Measurements from ENCODE around the gene MSLN.
"Not testable (repeated sequence)": the region's sequence is repeated elsewhere in the genome, so short reads cannot be mapped to it uniquely, and the experiment has no call there.

Gene MSLN

DNA sequence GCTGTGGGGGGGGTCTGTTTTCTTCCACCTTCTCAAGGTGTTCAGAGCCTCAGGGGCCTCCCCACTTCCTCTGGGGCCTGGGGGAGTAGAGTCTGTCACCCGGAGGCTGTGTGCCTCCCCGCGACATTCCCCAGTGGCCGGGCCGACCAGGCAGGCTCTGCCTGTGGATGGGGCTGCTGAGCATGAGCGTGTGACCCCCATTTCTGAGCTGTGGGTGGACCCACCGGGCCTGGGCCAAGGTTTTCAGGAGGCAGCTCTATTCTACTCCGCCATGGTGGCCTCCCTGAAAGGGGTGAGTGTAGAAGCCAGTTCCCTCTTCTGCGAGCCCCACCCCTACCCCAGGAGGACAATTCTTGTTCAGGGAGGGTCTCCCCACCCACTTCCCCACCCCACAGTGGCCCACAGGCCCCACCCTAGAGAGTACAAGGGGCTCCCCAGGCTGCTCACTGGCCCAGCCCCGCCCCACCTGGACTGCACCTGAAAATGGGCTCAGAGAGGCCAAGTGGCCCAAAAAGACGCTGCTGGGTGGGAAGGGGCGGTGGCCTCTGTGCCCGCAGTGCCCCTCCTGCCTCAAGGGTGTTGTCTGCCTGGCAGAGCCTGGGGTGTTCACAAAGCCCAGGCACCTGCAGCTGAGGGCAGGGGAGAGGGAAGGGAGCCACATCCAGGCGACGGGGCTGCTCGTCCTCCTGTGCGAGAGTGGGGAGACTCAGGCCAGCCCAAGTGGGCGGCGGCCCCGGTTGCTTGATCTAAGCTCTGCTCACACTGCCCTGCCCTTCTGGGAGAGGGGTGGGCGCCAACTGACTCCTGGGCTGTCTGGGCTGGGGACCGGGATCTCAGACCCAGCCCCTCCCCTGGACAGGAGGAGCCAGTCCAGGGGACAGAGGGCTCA is 1.3 kb downstream of the MSLN start:
- no peak for DNase-seq

DNA sequence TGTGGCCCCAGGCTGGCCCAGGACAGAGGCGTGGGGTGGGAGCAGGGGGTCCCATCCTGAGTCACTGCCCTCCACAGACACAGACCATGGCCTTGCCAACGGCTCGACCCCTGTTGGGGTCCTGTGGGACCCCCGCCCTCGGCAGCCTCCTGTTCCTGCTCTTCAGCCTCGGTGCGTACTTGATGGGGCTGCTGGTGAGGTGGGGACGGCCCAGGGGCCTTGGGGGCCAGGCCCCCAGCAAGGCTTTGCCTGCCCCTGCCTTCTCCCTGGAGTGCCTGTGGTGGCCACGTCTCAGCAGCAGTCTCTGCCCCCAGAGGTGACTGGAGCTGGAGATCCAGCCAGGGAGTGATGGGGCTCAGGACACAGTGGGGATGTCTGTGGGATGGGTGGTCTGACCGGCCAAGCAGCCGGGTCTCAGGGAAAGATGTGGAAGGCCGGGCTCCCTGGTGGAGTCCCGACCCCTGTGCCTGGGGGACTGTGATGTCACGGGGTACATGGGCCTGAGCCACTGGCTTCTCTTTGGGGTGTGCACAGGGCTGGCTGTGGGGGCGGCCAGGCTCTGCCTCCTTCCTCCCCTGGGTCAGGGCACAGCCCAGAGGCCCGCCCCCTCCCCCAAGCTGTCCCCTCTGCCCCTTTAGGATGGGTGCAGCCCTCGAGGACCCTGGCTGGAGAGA is 2.2 kb downstream of the MSLN start:
- DNase-seq, result no peak

DNA sequence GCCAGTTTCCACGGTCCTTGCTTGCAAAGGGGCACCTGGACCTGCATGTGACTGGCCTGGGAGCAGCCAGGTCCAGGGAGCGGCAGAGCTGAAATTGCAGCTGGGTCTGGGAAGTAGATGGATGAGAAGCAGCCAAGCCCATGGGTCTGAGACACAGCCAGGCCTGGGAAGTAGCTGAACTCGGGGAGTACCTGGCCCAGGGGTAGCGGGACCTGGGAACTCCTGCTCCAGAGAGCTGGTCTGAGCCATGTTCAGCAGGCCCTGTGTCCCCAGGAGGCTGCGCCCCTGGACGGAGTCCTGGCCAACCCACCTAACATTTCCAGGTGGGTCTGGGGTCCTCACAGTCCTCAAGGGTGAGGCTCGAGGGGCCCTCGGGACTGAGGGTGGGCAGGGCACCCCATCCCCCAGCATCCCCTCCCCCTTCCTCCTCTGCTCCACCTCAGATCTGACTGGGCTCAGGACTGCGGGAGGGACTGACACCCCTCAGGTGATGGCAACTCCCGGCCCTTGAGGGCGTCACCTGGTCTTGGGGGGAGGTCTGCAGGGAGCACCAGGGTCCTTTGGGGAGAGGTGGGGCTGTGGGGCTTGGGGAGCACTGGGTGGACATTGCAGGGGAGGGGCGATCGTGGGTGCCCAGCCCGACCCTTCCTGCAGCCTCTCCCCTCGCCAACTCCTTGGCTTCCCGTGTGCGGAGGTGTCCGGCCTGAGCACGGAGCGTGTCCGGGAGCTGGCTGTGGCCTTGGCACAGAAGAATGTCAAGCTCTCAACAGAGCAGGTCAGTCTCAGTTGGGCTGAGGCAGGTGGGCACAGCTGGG is 3.0 kb downstream of the MSLN start:
- no peak for DNase-seq

DNA sequence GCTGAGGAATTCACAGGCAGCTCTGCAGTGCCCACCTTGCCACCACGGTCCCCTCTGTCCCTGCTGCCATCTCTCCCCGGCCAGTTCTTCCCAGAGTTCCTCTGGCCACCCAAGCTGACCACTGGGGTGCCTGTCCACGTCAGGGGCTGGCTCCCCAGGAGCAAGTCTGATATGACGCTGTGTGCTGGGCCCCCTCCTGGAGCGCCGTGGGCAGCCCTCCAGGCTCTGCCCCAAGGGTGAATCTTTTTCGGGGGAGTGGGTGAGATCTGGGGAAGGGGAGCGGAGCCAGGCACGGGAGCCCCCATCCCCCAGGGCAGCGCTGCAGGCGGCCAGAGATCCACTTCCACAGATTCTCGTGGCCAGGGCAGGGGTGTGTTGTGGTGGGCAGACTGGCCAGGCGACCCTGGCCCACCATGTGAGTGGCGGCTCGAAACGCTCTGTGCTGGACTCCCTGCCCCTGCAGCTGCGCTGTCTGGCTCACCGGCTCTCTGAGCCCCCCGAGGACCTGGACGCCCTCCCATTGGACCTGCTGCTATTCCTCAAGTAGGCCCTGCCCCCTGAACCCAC is 3.7 kb downstream of the MSLN start:
- DNase-seq, result no peak

DNA sequence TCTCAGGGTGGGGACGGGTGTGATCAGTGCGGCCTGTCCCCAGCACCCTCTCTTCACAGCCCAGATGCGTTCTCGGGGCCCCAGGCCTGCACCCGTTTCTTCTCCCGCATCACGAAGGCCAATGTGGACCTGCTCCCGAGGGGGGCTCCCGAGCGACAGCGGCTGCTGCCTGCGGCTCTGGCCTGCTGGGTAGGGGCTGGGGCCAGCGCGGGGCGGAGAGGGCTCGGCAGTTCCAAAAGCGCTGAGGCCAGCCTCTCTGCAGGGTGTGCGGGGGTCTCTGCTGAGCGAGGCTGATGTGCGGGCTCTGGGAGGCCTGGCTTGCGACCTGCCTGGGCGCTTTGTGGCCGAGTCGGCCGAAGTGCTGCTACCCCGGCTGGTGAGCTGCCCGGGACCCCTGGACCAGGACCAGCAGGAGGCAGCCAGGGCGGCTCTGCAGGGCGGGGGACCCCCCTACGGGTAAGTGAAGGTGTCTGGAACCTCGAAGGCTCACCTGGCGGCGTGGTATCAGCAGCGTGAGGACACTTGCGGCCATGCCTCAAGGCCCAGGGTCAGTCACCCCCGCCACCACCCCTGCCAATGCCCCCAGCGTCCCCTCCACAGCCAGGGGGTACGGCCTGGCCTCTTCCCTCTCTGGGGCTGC is 4.4 kb downstream of the MSLN start:
- no peak for DNase-seq

DNA sequence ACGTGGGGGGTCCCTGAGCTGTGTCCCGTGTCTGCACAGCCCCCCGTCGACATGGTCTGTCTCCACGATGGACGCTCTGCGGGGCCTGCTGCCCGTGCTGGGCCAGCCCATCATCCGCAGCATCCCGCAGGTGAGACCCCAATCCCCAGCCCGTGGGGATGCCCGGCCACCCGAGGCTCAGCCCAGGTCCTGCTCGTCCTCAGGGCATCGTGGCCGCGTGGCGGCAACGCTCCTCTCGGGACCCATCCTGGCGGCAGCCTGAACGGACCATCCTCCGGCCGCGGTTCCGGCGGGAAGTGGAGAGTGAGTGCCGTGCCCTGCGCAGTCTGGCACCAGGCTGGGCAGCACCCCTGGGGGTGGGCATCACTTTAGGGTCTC is 4.9 kb downstream of the MSLN start:
- DNase-seq, result no peak

DNA sequence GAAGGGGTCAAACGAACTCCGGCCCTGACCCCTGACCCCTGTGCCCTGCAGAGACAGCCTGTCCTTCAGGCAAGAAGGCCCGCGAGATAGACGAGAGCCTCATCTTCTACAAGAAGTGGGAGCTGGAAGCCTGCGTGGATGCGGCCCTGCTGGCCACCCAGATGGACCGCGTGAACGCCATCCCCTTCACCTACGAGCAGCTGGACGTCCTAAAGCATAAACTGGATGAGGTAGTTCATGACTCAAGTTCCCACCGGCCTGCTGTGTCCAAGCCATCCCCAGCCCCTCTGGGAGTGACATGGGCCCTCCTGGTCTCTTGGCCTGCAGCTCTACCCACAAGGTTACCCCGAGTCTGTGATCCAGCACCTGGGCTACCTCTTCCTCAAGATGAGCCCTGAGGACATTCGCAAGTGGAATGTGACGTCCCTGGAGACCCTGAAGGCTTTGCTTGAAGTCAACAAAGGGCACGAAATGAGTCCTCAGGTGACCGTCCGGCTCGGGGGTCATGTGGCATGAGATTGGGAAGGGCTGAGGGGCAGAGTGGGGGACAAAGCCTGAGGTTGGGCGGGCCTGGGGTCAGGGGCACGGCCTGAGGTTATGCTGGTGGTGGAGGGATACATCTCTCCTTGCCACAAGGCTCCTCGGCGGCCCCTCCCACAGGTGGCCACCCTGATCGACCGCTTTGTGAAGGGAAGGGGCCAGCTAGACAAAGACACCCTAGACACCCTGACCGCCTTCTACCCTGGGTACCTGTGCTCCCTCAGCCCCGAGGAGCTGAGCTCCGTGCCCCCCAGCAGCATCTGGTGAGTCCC is 5.7 kb downstream of the MSLN start:
- DNase-seq, result no peak

DNA sequence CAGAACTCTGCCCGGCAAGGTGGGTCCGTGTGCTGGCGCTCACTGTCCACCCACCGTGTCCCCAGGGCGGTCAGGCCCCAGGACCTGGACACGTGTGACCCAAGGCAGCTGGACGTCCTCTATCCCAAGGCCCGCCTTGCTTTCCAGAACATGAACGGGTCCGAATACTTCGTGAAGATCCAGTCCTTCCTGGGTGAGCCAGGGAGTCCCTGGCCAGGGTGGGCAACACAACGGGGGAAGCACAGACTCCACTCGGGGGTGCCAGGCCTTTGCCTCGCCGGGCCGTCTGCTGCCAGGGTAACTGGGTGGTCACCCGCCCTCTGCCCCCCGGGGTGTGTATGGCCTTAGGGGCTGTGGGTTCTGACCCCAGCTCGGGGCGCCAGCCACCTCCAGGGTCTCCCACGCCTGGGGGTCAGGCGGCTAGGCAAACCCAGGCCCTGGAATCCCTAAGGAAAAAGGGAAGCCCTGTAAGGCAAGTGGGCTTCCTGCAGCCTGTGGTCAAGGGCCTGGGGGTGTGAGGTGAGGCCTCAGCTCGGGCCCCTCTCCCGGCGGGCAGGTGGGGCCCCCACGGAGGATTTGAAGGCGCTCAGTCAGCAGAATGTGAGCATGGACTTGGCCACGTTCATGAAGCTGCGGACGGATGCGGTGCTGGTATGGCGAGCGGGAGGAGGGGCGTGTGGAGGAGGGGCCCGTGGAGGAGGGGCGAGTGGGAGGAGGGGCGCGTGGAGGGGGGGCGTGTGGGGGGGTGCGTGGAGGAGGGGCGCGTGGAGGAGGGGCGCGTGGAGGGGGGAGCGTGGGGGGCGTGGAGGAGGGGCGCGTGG is 6.5 kb downstream of the MSLN start:
- no peak for DNase-seq

DNA sequence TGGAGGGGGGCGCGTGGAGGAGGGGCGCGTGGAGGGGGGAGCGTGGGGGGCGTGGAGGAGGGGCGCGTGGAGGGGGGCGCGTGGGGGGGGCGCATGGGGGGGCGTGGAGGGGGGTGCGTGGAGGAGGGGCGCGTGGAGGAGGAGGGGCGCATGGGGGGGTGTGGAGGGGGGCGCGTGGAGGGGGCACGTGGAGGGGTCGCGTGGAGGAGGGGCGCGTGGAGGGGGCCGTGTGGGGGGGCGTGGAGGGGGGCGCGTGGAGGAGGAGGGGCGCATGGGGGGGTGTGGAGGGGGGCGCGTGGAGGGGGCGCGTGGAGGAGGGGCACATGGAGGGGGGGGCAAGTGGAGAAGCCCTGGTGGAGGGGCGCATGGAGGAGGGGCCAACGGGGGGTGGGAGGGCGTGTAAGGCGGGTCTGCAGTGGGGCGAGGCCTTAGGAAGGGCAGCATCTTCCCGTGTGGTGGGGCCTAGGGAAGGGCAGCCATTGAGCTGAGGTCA is 7.3 kb downstream of the MSLN start:
- no peak for DNase-seq

DNA sequence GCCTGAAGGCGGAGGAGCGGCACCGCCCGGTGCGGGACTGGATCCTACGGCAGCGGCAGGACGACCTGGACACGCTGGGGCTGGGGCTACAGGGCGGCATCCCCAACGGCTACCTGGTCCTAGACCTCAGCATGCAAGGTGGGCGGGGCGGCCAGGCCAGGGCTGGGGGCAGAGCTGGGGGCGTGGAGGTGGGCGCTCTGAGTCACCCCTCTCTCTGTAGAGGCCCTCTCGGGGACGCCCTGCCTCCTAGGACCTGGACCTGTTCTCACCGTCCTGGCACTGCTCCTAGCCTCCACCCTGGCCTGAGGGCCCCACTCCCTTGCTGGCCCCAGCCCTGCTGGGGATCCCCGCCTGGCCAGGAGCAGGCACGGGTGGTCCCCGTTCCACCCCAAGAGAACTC is 7.9 kb downstream of the MSLN start:
- DNase-seq, result no peak

DNA sequence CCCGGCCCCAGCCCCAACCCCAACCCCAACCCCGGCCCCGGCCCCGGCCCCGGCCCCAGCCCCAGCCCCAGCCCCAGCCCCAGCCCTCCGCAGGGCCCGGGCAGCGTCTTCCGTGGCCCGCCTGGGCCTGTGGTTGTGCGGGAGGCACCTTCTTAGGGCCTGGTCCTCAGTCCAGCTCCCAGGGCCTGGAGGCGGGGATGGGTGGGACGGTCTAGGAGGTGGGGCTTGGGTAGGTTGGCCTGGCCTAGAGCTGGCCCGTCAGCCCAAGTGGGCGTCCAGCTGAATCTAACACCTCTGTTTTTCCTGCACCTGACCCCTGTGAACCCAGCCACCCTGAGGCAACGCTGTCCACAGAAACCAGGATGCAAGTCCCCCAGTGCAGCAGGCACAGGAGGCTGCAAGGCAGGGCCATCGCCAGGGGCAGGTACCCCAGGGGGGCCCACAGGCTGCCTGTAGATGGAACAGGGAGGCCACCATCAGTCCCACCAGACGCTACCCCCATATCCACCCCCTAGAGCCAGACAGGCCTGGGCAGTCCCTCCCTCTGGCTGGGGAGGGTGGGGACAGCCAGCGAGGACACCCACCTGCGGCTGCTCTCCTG is 8.8 kb downstream of the MSLN start:
- DNase-seq, result no peak

DNA sequence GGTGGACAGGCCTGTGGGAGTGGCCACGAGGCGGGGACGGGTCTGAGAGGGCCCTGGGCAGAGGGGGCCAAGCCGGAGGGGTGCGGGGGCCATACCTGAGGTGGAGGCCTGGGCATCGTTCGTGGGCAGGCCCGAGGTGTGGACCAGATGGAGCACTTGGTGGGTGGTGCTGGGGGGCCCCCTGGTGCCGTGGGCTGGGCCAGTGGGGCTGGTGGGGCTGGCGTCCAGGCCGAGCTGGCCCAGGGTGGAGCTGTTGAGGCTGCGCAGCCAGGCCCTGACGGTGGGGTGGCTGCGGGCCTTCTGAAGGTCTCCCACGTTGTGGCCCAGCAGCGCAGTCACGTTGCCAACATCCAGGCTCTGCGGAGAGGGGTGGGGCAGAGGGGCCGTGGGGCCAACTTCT is 9.4 kb downstream of the MSLN start:
- no peak for DNase-seq

DNA sequence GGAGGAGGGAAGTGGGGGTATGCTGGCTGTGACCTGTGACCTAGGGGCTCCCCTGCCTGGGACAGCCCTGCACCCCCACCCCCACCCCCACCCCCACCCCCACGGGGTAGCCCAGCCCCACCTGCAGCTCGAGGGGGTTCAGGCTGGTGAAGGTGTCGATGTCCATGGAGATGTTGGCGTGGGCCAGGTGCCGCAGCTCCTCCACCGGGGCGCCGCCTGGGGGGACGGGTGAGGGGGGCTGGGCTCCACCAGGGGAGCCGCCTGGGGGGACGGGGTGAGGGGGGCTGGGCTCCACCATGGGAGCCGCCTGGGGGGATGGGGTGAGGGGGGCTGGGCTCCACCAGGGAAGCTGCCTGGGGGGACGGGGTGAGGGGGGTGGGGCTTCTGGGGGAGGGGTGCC is 9.9 kb downstream of the MSLN start:
- DNase-seq, result no peak

DNA sequence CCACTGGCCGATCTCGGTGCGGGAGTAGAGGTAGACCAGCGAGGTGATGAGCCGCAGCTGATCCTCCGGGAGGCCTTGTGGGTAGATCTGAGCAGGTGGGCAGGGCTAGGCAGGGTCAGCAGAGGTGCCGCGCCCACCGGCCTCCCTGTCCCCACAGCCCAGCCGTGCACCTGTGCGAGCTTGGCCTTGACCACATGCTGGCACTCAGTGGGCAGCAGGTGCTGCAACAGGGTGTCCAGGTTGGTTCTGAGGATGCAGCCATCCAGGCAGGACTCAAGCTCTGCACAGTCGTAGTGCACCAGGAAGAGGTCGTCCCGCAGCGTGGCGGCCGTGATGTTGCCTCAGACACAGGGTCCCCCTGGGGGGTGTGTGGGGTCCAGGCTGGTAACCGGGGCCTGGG is 12.4 kb downstream of the MSLN start:
- DNase-seq, result no peak

DNA sequence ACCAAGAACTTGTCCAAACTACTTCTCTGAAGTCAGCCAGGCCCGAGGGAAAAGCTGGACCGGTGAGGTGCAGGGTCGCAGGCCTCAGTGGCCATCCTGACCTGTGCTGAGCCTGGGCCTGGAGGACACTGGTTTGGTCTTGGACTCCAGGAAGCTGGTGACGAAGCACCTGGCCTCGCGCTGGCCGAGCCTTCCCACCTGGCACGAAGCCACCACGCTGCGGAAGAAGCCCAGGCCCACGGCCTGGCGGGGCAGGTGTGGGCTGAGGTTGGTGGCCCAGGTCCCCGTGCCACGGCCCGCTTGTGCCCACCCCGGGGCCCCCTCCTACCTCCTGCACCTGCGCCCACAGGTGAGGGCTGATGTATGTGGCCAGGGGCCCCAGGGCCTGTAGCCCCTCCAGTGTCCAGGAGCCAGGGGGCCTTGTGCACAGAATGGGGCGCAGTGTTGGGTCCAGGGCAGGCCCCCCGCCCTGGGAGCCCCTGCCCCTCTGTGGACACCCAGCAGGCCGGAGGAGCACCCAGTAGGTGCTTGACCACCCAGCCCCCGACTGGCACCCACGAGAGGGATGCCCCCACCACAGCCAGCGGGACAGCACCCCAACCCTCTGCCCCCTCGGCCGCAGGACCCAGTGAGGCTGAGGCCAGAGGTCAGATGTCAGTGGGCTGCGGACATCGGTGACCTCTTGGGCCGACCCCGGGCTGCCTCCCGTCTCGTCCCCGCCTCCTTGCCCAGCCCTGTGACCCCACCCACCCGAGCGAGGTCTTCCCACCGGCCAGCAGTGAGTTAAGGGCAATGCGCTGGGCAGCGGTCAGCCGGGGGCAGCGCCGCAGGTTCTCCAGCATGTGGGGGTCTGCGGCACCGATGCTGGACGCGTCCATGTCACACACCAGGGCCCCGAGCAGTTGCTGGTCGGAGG is 13.8 kb downstream of the MSLN start:
- DNase-seq, result no peak

DNA sequence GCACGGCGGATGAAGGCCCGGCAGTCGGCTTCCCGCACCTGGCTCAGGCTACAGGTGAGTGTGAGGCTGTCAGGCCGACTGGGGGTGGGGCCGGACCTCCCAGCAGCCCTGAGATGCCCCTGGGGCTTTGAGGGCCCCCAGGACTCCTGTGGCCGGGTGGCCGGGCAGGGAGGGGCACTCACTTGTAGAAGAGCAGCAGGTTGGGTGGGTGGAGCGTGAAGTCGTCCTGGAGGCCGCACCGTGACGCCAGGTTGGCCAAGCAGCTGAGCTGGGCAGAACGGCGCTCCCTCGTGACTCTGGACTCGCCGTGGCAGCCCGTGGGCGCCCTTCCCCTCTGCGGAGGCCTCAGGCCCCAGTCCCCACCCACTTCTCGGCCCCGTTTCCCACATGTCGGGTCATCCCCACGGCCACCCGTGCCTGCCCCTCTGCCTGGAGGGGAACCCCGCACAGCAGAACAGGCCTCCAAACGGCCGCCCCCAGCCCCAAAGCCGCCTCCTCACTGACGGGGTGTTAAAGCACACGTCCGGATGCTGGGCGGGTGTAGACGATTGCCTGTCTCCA is 14.8 kb downstream of the MSLN start:
- DNase-seq, result no peak

DNA sequence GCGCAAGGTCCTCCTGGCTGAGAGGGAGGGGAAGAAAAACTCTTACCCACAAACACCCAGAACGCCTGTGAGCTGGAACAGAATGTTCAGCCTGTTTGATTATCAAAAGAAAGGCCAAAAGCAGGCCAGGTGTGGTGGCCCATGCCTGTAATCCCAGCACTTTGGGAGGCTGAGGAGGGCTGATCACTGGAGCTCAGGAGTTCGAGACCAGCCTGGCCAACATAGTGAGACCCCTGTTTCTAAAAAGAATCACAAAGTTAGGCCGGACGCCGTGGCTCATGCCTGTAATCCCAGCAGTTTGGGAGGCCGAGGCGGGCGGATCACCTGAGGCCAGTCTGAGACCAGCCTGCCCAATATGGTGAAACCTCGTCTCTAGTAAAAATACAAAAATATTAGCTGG is 15.8 kb downstream of the MSLN start:
- not testable (repeated sequence) for DNase-seq

DNA sequence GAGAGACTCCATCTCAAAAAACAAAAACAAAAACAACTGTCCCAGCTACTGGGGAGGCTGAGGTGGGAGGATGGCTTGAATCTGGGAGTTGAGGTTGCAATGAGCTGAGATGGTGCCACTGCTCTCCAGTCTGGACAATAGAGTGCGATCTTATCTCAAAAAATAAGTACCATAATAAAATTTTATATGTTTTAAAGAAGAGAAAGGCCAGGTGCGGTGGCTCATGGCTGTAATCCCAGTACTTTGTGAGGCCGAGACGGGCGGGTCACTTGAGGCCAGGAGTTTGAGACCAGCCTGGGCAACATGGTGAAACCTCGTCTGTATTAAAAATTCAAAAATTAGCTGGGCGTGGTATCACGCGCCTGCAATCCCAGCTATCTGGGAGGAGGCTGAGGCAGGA is 16.3 kb downstream of the MSLN start:
- DNase-seq, result no peak

DNA sequence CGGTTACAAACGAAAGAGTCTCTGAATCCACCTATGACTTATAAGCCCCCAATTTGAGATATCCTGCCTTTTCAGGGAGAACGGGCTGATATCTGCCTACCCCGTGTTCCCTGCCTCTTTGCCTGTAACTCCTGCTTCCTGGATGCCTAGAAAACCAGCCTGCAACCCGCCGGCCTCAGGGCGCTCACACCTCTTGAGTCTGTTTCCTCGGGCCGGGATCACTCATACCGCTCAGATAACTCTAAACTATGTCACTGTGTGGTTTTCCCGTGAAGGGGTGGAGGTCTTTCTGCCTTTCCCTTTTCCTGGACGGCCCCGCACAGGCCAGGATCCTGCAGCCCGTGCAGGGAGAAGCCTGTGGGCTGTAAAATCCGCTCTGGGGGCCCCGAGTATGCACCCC is 17.3 kb downstream of the MSLN start:
- DNase-seq, result no peak

All from CD4-positive, alpha-beta T cell treated with Interferon gamma for 1 hour (primary cell).